Activated CD8-positive, alpha-beta memory T cell treated with anti-CD3 and anti-CD28 coated beads, Interleukin-2, amount 50 U/mL, for 48 hours (primary cell): ENCODE data around the gene NRDC.
"Not testable (repeated sequence)": the region's sequence is repeated elsewhere in the genome, so short reads cannot be mapped to it uniquely, and the experiment has no call there.

Source experiments
- DNase-seq: peaks from one replicate; pipeline ENCODE4 v3.0.0-alpha.2; 2020

NRDC gene

GRCh38 chr1:51878616-51879336 lies at the start of gene NRDC:
Gene NRDC, minus strand, starts transcription at chr1:51878727. Its CDS starts 112 bp downstream, at chr1:51878615.
- peak; percentile 99 for DNase-seq

GRCh38 chr1:51927029-51927428 lies 48.5 kb upstream of the NRDC start:
- DNase-seq = no peak

- DNase-seq = no peak
Observed at GRCh38 chr1:51926171-51926812, 47.8 kb upstream of the NRDC start.

- DNase-seq = peak; percentile 56
Observed at GRCh38 chr1:51924455-51924854, 45.9 kb upstream of the NRDC start.

- DNase-seq = no peak
Observed at GRCh38 chr1:51922040-51922439, 43.5 kb upstream of the NRDC start.

- no peak for DNase-seq
Observed at GRCh38 chr1:51920130-51920529, 41.6 kb upstream of the NRDC start.

- DNase-seq = no peak
Observed at GRCh38 chr1:51919684-51920083, 41.2 kb upstream of the NRDC start.

- DNase-seq = no peak
Observed at GRCh38 chr1:51916587-51917405, 38.3 kb upstream of the NRDC start.

GRCh38 chr1:51915951-51916350 lies 37.4 kb upstream of the NRDC start:
- DNase-seq = no peak

GRCh38 chr1:51912881-51913280 lies 34.4 kb upstream of the NRDC start:
- no peak for DNase-seq

- no peak for DNase-seq
Observed at GRCh38 chr1:51910221-51911000, 31.9 kb upstream of the NRDC start.

- DNase-seq = no peak
Observed at GRCh38 chr1:51908499-51908898, 30.0 kb upstream of the NRDC start.

- DNase-seq = no peak
Observed at GRCh38 chr1:51907079-51907702, 28.7 kb upstream of the NRDC start.

- DNase-seq = no peak
Observed at GRCh38 chr1:51906306-51907078, 28.0 kb upstream of the NRDC start.

GRCh38 chr1:51902456-51902855 lies 23.9 kb upstream of the NRDC start:
- DNase-seq = no peak

GRCh38 chr1:51901151-51901550 lies 22.6 kb upstream of the NRDC start:
- no peak for DNase-seq

- DNase-seq = no peak
Observed at GRCh38 chr1:51899022-51899421, 20.5 kb upstream of the NRDC start.

- no peak for DNase-seq
Observed at GRCh38 chr1:51898090-51898734, 19.7 kb upstream of the NRDC start.

- no peak for DNase-seq
Observed at GRCh38 chr1:51897699-51898031, 19.1 kb upstream of the NRDC start.

GRCh38 chr1:51894748-51895147 lies 16.2 kb upstream of the NRDC start:
- DNase-seq = not testable (repeated sequence)

- DNase-seq = no peak
Observed at GRCh38 chr1:51878308-51878615, 265 bp downstream of the NRDC start.
